ENCODE results near the gene CPNE5. TPM values are rescaled to one million over a fixed set of nuclear protein-coding genes. Genes with fewer than 3 reads are reported as not detected.

Gene CPNE5
- polyA plus RNA-seq, 1 donor (not counting 4 experiments of a cell fraction or from before 2014, with no cell fraction given), result 0.05 TPM

- TF ChIP-seq CTCF (optimal IDR thresholded peaks at IDR 0.05 in 1 of 3, IDR thresholded peaks at IDR 0.05 in 1 of 3, conservative IDR thresholded peaks at IDR 0.05 in 1 of 3; ENCODE audit: extremely low read depth in 1 of 3, insufficient read depth in 2 of 3, low read length in 3 of 3), result no peak
- Histone ChIP-seq H2AFZ (ENCODE audit: control insufficient read depth, low read length) (peak overlapping the region; percentile 19), H3K27me3 (ENCODE audit: control insufficient read depth, extremely low read depth, insufficient read depth, low read length) (peaks cover 8% of the 10 kb centered on the region), H3K79me2 (ENCODE audit: control insufficient read depth, insufficient read depth, low read length) (no peaks in the 10 kb centered on the region), H3K9me1 (ENCODE audit: control insufficient read depth, extremely low read depth, insufficient read depth, low read length) (no peaks in the 10 kb centered on the region), H3K4me1 (ENCODE audit: control insufficient read depth, extremely low read depth, insufficient read depth, low read length) (peaks cover 9% of the 10 kb centered on the region), H3K9me3 (ENCODE audit: control insufficient read depth, low read depth, low read length) (no peaks in the 10 kb centered on the region), H3K36me3 (ENCODE audit: control insufficient read depth in 2 of 2, extremely low read depth in 1 of 2, insufficient read depth in 2 of 2, low read length in 2 of 2) (no peaks in the 10 kb centered on the region), H3K9ac (ENCODE audit: control insufficient read depth, extremely low read depth, insufficient read depth, low read length) (no peak overlapping the region), H3K4me2 (ENCODE audit: control insufficient read depth, extremely low read depth, insufficient read depth, low read depth, low read length) (peak overlapping the region; percentile 27), H4K20me1 (ENCODE audit: control insufficient read depth, extremely low read depth, insufficient read depth, low read length) (no peaks in the 10 kb centered on the region), H3K27ac (ENCODE audit: control insufficient read depth, insufficient read depth, low read length) (no peak overlapping the region), H3K4me3 (ENCODE audit: control insufficient read depth in 2 of 3, extremely low read depth in 1 of 3, insufficient read depth in 2 of 3, low read depth in 1 of 3, low read length in 3 of 3) (no peak overlapping the region)
- dilution Hi-C loops (cut with MboI; ENCODE audit: extremely low pct_ligation_motif_present, low sequenced_read_pairs), result no loop called here
- DNase-seq (ENCODE audit: low read depth, low spot score) (no peak), FAIRE-seq (peak; percentile 48)
These were observed 122.7 kb downstream of the CPNE5 start for GRCh38 chr6:36716476-36717093.

GRCh38 chr6:36715469-36715868, 123.8 kb downstream of the CPNE5 start:
- DNase-seq (ENCODE audit: low read depth, low spot score) (no peak), FAIRE-seq (no peak)
- no peak overlapping the region for H3K9ac ChIP-seq (ENCODE audit: control insufficient read depth, extremely low read depth, insufficient read depth, low read length)
- no peak overlapping the region for H3K4me2 ChIP-seq (ENCODE audit: control insufficient read depth, extremely low read depth, insufficient read depth, low read depth, low read length)
- H2AFZ ChIP-seq (ENCODE audit: control insufficient read depth, low read length), result no peak overlapping the region
- H3K4me1 ChIP-seq (ENCODE audit: control insufficient read depth, extremely low read depth, insufficient read depth, low read length), result peaks cover 9% of the 10 kb centered on the region
- H3K9me1 ChIP-seq (ENCODE audit: control insufficient read depth, extremely low read depth, insufficient read depth, low read length), result no peaks in the 10 kb centered on the region
- no peak overlapping the region for H3K4me3 ChIP-seq (ENCODE audit: control insufficient read depth in 2 of 3, extremely low read depth in 1 of 3, insufficient read depth in 2 of 3, low read depth in 1 of 3, low read length in 3 of 3)
- H3K9me3 ChIP-seq (ENCODE audit: control insufficient read depth, low read depth, low read length), result no peaks in the 10 kb centered on the region
- no peaks in the 10 kb centered on the region for H3K79me2 ChIP-seq (ENCODE audit: control insufficient read depth, insufficient read depth, low read length)
- H3K36me3 ChIP-seq (ENCODE audit: control insufficient read depth in 2 of 2, extremely low read depth in 1 of 2, insufficient read depth in 2 of 2, low read length in 2 of 2), result no peaks in the 10 kb centered on the region
- no peak overlapping the region for H3K27ac ChIP-seq (ENCODE audit: control insufficient read depth, insufficient read depth, low read length)
- H4K20me1 ChIP-seq (ENCODE audit: control insufficient read depth, extremely low read depth, insufficient read depth, low read length), result no peaks in the 10 kb centered on the region
- peaks cover 8% of the 10 kb centered on the region for H3K27me3 ChIP-seq (ENCODE audit: control insufficient read depth, extremely low read depth, insufficient read depth, low read length)
- dilution Hi-C loops (cut with MboI; ENCODE audit: extremely low pct_ligation_motif_present, low sequenced_read_pairs), result no loop called here
- no peak for TF ChIP-seq CTCF (optimal IDR thresholded peaks at IDR 0.05 in 1 of 3, IDR thresholded peaks at IDR 0.05 in 1 of 3, conservative IDR thresholded peaks at IDR 0.05 in 1 of 3; ENCODE audit: extremely low read depth in 1 of 3, insufficient read depth in 2 of 3, low read length in 3 of 3)
- TF ChIP-seq EZH2 (IDR thresholded peaks at IDR 0.05; ENCODE audit: low read length), result no peak

Measured in keratinocyte (primary cell).